Body of pancreas (tissue), 4 donors: ENCODE data around the gene ZNF839.

Experiments used
- CTCF ChIP-seq, 7 experiments: fragments of 450-650 bp in 4 of 7; fragments of 200-600 bp in 3 of 7; sonication (generic) in 3 of 7; IDR thresholded peaks; one replicate each; pipeline ENCODE4 v1.5.1; 2016 to 2019; ENCODE audit warnings: antibody characterized with exemption in 7 of 7
- POLR2A ChIP-seq, 3 donors: fragments of 450-650 bp; IDR thresholded peaks; one replicate each; pipeline ENCODE4 v1.6.1; 2016; ENCODE audit warnings: antibody characterized with exemption in 3 of 3, mild to moderate bottlenecking in 2 of 3

- no peak for TF ChIP-seq CTCF (IDR thresholded peaks at IDR 0.05)
- TF ChIP-seq POLR2A (IDR thresholded peaks at IDR 0.05) = no peak
These were observed 2.2 kb downstream of the ZNF839 start for GRCh38 chr14:102321456-102322422.
